Neural progenitor cell (in vitro differentiated cells): ENCODE measurements around the gene LACTBL1. TPM values are rescaled to one million over a fixed set of nuclear protein-coding genes. Genes with fewer than 3 reads are reported as not detected.

ENCODE experiments used
- DNase-seq: peaks from one replicate; pipeline ENCODE4 v3.0.0-alpha.2; 2016; ENCODE audit warnings: low spot score
- H2AFZ ChIP-seq: fragments of 200-600 bp; sonication (generic); replicated peaks from 2 replicates; pipeline ENCODE4 v1.6.1; 2016; ENCODE audit warnings: antibody characterized with exemption
- H3F3A ChIP-seq: fragments of 200-600 bp; sonication (generic); 2 replicates; pipeline ENCODE4 v1.6.1; 2016; ENCODE audit warnings: antibody characterized with exemption, low read depth
- H3K27ac ChIP-seq: fragments of 200-600 bp; sonication (generic); 2 replicates; pipeline ENCODE4 v1.5.1; 2016; ENCODE audit warnings: mild to moderate bottlenecking
- H3K27me3 ChIP-seq: fragments of 200-600 bp; sonication (generic); 2 replicates; pipeline ENCODE4 v1.6.1; 2016; ENCODE audit warnings: mild to moderate bottlenecking, moderate library complexity
- H3K36me3 ChIP-seq: fragments of 200-600 bp; sonication (generic); 2 replicates; pipeline ENCODE4 v1.5.1; 2016
- H3K4me1 ChIP-seq: fragments of 200-600 bp; sonication (generic); 2 replicates; pipeline ENCODE4 v1.6.1; 2016; ENCODE audit warnings: mixed run types
- H3K4me2 ChIP-seq: fragments of 200-600 bp; sonication (generic); 2 replicates; pipeline ENCODE4 v1.6.1; 2016
- H3K4me3 ChIP-seq: fragments of 200-600 bp; sonication (generic); 2 replicates; pipeline ENCODE4 v1.5.1; 2016
- H3K79me2 ChIP-seq: fragments of 200-600 bp; sonication (generic); 2 replicates; pipeline ENCODE4 v1.6.1; 2016; ENCODE audit warnings: low read depth
- H3K9ac ChIP-seq: fragments of 200-600 bp; sonication (generic); 2 replicates; pipeline ENCODE4 v1.6.1; 2016
- H3K9me3 ChIP-seq: fragments of 200-600 bp; sonication (generic); 2 replicates; pipeline ENCODE4 v1.5.1; 2016; ENCODE audit warnings: low read depth
- H4K20me1 ChIP-seq: fragments of 200-600 bp; sonication (generic); 2 replicates; pipeline ENCODE4 v1.6.1; 2016; ENCODE audit warnings: low read depth
- H3K27ac Mint-ChIP-seq: 3 replicates; pipeline ENCODE4 v1.8.0; 2021; ENCODE audit warnings: mixed read lengths
- H3K27me3 Mint-ChIP-seq: 2 replicates; pipeline ENCODE4 v1.8.0; 2022; ENCODE audit warnings: low read depth, mild to moderate bottlenecking, inconsistent platforms, moderate library complexity, mixed read lengths; ENCODE audit not compliant: insufficient read depth
- H3K36me3 Mint-ChIP-seq: 3 replicates; pipeline ENCODE4 v1.8.0; 2021; ENCODE audit warnings: mixed read lengths
- H3K4me1 Mint-ChIP-seq: 3 replicates; pipeline ENCODE4 v1.8.0; 2021; ENCODE audit warnings: mixed read lengths
- H3K4me3 Mint-ChIP-seq: 3 replicates; pipeline ENCODE4 v1.8.0; 2021; ENCODE audit warnings: mild to moderate bottlenecking, moderate library complexity, mixed read lengths
- H3K9me3 Mint-ChIP-seq: 3 replicates; pipeline ENCODE4 v1.8.0; 2020; ENCODE audit warnings: mixed read lengths
- CTCF ChIP-seq: fragments of 200-600 bp; sonication (generic); IDR thresholded peaks from 2 replicates; pipeline ENCODE4 v1.5.1; 2017; ENCODE audit warnings: antibody characterized with exemption, mild to moderate bottlenecking
- EZH2 ChIP-seq: fragments of 200-600 bp; sonication (generic); IDR thresholded peaks from 2 replicates; pipeline ENCODE4 v1.6.1; 2017; ENCODE audit warnings: antibody characterized with exemption, mild to moderate bottlenecking, moderate library complexity
- EZH2phosphoT487 ChIP-seq: fragments of 200-600 bp; sonication (generic); IDR thresholded peaks from 2 replicates; pipeline ENCODE4 v1.6.1; 2017; ENCODE audit warnings: antibody characterized with exemption
- total RNA-seq: library from RNA; depleted of rRNA; stranded (reverse); fragments of >200 nt; gene quantifications from 2 replicates; pipeline ENCODE4 v1.2.3, GENCODE V29; 2015; ENCODE audit warnings: low replicate concordance

The LACTBL1 gene
- total RNA-seq, 1 donor from 2014 or later: not detected

- Histone ChIP-seq H4K20me1 (no peaks in the 10 kb centered on the region), H3K9ac (no peak overlapping the region), H3K27me3 (no peaks in the 10 kb centered on the region), H3K4me2 (no peak overlapping the region), H3K9me3 (no peaks in the 10 kb centered on the region), H3K79me2 (no peaks in the 10 kb centered on the region), H3K27ac (no peak overlapping the region), H3K4me1 (no peaks in the 10 kb centered on the region), H3K4me3 (no peak overlapping the region), H3F3A (no peaks in the 10 kb centered on the region), H3K36me3 (no peaks in the 10 kb centered on the region), H2AFZ (no peak overlapping the region)
- H3K27me3 Mint-ChIP-seq: peaks cover 3% of the 10 kb centered on the region
- DNase-seq: no peak
- no peaks in the 10 kb centered on the region for H3K36me3 Mint-ChIP-seq
- no peaks in the 10 kb centered on the region for H3K9me3 Mint-ChIP-seq
- H3K27ac Mint-ChIP-seq: no peak overlapping the region
- no peak overlapping the region for H3K4me3 Mint-ChIP-seq
- no peak for TF ChIP-seq EZH2phosphoT487
- no peak for TF ChIP-seq EZH2
- no peak for TF ChIP-seq CTCF
- no peaks in the 10 kb centered on the region for H3K4me1 Mint-ChIP-seq
These were observed 15.6 kb downstream of the LACTBL1 start for GRCh38 chr1:22957066-22957465.

GRCh38 chr1:22955146-22955545 lies 17.5 kb downstream of the LACTBL1 start:
- no peaks in the 10 kb centered on the region for H3K27me3 Mint-ChIP-seq
- no peak overlapping the region for H3K4me3 Mint-ChIP-seq
- peaks cover 2% of the 10 kb centered on the region for H3K9me3 Mint-ChIP-seq
- H2AFZ ChIP-seq: no peak overlapping the region
- no peaks in the 10 kb centered on the region for H3K4me1 ChIP-seq
- H3K4me1 Mint-ChIP-seq: no peaks in the 10 kb centered on the region
- no peak overlapping the region for H3K27ac Mint-ChIP-seq
- no peaks in the 10 kb centered on the region for H3K36me3 Mint-ChIP-seq
- H3K9ac ChIP-seq: no peak overlapping the region
- no peaks in the 10 kb centered on the region for H3F3A ChIP-seq
- no peak for TF ChIP-seq EZH2
- TF ChIP-seq EZH2phosphoT487: no peak
- no peak for TF ChIP-seq CTCF
- no peaks in the 10 kb centered on the region for H4K20me1 ChIP-seq
- no peaks in the 10 kb centered on the region for H3K27me3 ChIP-seq
- no peak overlapping the region for H3K27ac ChIP-seq
- no peaks in the 10 kb centered on the region for H3K79me2 ChIP-seq
- no peaks in the 10 kb centered on the region for H3K9me3 ChIP-seq
- H3K4me2 ChIP-seq: no peak overlapping the region
- no peak for DNase-seq
- no peaks in the 10 kb centered on the region for H3K36me3 ChIP-seq
- no peak overlapping the region for H3K4me3 ChIP-seq

- no peaks in the 10 kb centered on the region for H3K4me1 Mint-ChIP-seq
- no peak overlapping the region for H3K4me3 Mint-ChIP-seq
- Histone ChIP-seq H4K20me1 (no peaks in the 10 kb centered on the region), H3K9ac (no peak overlapping the region), H3K27ac (no peak overlapping the region), H3K9me3 (no peaks in the 10 kb centered on the region), H3K79me2 (no peaks in the 10 kb centered on the region), H3K4me3 (no peak overlapping the region), H2AFZ (no peak overlapping the region), H3K36me3 (no peaks in the 10 kb centered on the region), H3F3A (no peaks in the 10 kb centered on the region), H3K4me1 (no peaks in the 10 kb centered on the region), H3K4me2 (no peak overlapping the region), H3K27me3 (no peaks in the 10 kb centered on the region)
- TF ChIP-seq EZH2phosphoT487: no peak
- TF ChIP-seq CTCF: no peak
- no peak for TF ChIP-seq EZH2
- no peak overlapping the region for H3K27ac Mint-ChIP-seq
- H3K27me3 Mint-ChIP-seq: no peaks in the 10 kb centered on the region
- H3K36me3 Mint-ChIP-seq: no peaks in the 10 kb centered on the region
- H3K9me3 Mint-ChIP-seq: peaks cover 2% of the 10 kb centered on the region
- no peak for DNase-seq
These were observed 18.9 kb downstream of the LACTBL1 start for GRCh38 chr1:22953740-22954141.
